Epithelial cell of esophagus (primary cell): ENCODE results near the gene ZNF396.

ENCODE experiments used
- DNase-seq: peaks from one replicate; pipeline ENCODE4 v3.0.0; 2010; ENCODE audit warnings: low read depth
- H3K4me3 ChIP-seq: 2 replicates; pipeline ENCODE4 v1.5.1; 2011; ENCODE audit warnings: mild to moderate bottlenecking, low read length, control low read depth
- TF ChIP-seq, protein P1 (sequence below): IDR thresholded peaks from 2 replicates; pipeline ENCODE4 v1.5.1; 2011; ENCODE audit warnings: low read depth, mild to moderate bottlenecking, low read length, control low read depth, inconsistent platforms; ENCODE audit not compliant: insufficient read depth; ENCODE audit errors: missing control alignments

ZNF396 gene

DNA sequence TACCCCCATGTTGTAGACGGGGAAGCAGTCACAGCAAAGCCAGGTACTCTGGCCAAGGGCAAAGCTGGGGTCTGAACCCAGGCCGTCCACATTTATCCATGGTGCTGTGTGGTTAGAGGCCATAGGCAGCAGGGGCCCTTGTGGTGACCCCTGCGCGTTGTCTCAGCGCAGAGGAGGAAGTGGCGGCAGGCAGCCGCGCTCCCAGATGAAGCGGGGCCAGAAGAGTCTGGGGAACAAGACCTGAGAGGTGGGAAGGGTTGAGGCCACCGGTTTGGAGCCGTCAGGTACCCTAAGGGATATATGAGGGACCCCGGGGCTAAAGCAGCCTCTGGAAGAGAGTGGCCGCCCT, 770 bp downstream of the ZNF396 start:
- TF ChIP-seq, protein P1, sequence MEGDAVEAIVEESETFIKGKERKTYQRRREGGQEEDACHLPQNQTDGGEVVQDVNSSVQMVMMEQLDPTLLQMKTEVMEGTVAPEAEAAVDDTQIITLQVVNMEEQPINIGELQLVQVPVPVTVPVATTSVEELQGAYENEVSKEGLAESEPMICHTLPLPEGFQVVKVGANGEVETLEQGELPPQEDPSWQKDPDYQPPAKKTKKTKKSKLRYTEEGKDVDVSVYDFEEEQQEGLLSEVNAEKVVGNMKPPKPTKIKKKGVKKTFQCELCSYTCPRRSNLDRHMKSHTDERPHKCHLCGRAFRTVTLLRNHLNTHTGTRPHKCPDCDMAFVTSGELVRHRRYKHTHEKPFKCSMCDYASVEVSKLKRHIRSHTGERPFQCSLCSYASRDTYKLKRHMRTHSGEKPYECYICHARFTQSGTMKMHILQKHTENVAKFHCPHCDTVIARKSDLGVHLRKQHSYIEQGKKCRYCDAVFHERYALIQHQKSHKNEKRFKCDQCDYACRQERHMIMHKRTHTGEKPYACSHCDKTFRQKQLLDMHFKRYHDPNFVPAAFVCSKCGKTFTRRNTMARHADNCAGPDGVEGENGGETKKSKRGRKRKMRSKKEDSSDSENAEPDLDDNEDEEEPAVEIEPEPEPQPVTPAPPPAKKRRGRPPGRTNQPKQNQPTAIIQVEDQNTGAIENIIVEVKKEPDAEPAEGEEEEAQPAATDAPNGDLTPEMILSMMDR, result no peak
- peak overlapping the region; percentile 65 for H3K4me3 ChIP-seq
- DNase-seq, result no peak

GRCh38 chr18:35374708-35375107, 2.4 kb downstream of the ZNF396 start:
- H3K4me3 ChIP-seq, result no peak overlapping the region
- TF ChIP-seq, protein P1, result no peak
- DNase-seq, result no peak

DNA sequence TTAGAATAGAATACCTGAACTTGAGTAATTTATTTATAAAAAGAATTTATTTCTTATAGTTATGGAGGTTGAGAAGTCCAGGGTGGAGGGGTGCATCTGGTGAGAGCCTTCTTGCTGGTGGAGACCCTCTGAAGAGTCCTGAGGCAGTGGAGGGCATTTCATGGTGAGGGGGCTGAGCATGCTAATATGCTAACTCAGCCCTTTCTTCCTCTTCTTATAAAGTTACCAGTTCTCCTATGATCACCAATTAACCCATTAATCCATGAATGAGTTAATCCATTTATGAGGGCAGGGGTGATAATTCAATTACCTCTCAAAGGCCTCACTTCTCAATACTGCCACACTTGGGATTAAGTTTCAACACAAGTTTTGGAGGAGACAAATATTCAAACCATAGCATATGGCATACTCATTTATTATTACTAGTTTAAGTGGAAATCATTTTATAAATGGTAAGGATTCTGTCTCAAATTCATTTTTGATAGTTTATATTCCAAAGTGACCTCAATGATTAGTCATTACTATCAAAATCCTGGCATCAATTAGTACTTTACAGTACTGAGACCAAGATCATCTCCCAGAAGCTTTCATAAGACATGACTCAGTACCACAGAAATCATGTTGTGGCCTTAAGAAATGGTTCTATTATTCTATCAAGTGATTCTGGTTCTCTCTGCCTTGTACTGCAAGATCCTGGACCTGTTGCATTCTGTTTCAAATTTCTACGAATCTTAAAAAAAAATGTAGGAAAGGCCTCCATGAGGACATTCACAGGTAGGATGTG, 5.5 kb downstream of the ZNF396 start:
- no peak overlapping the region for H3K4me3 ChIP-seq
- DNase-seq, result peak; percentile 35
- TF ChIP-seq, protein P1, result no peak

DNA sequence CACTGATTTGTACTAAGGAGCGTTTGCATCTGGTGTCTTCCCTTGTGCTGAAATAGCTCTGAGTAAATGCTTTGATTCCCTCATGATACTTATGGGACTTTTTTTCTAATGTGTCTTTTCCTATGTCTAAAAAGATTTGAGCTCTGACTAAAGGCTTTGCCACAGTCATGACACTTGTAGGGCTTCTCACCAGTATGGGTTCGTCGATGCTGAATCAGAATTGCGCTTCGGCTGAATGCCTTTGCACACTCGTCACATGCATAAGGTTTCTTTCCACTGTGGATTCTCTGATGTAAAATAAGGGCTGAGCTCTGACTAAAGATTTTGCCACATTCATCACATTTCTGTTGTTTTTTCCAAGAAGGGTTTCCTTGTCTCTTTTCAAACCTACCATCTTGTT, 8.0 kb downstream of the ZNF396 start:
- TF ChIP-seq, protein P1, result no peak

GRCh38 chr18:35368595-35368994, 8.5 kb downstream of the ZNF396 start:
- DNase-seq, result no peak
- TF ChIP-seq, protein P1, result no peak
- H3K4me3 ChIP-seq, result no peak overlapping the region

More for the DNA sequence above, 8.0 kb downstream of the ZNF396 start:
- no peak overlapping the region for H3K4me3 ChIP-seq
- DNase-seq, result no peak

DNA sequence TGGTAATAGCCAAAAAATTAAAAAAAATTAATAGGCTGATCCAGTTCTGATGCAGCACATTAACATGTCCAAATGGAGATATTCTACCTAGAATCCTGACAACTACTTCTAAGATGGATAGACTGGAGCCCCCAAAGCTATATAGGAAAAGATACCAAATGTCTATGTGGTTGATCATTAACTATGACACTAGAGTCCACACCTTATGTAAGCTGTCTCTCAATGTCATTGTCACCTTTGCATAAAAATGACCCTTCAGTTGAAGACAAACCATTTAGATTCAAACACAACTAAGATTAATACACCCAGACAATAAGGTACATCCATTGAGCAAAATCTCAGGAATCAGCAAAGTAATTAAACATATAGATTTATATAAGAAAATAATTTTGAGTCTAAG, 14.6 kb downstream of the ZNF396 start:
- TF ChIP-seq, protein P1, result no peak
- DNase-seq, result no peak
- H3K4me3 ChIP-seq, result no peak overlapping the region

DNA sequence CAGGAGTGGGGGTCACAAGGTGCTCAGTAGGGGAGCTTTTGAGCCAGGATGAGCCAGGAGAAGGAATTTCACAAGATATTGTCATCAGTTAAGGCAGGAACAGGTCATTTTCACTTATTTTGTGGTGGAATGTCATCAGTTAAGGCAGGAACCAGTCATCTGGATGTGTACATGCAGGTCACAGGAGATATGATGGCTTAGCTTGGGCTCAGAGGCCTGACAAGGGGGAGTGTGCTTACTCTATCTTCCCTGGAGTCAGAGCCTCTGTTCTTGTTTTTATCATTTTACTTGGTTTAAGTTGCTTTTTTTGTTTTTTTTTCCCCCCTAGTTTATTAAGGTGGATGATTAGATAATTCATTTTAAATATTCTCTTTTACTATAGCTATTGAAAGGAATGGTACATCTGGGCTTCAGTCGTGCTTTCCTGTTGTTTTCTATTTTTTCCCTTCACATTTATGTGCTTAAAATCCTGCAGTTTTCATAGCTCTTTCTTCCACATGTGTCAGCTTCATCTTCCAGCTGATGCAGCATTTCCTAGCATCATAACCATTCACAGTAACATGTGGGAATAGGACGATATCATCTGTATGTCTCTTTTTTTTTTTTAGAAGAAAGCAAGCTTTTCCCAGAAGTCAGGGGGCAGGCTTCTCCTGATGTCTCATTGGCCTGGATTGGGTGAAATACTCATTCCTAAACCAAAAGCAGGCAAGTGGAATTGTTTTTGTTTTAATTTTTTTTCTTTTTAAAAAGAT, 15.4 kb downstream of the ZNF396 start:
- TF ChIP-seq, protein P1, result no peak
- no peak overlapping the region for H3K4me3 ChIP-seq
- DNase-seq, result no peak
